Keratinocyte (primary cell): ENCODE data around the gene PXDN. TPM values are rescaled to one million over a fixed set of nuclear protein-coding genes. Genes with fewer than 3 reads are reported as not detected.
"Not testable (repeated sequence)": the region's sequence is repeated elsewhere in the genome, so short reads cannot be mapped to it uniquely, and the experiment has no call there.

Source experiments
- DNase-seq: peaks from one replicate; pipeline ENCODE4 v3.0.0-alpha.2; 2011; ENCODE audit warnings: low read depth, missing footprints, low spot score
- FAIRE-seq: peaks from 2 replicates; lab custom pipeline; 2011; peaks lifted over from hg19 to GRCh38; lab: Jason Lieb, UNC
- H2AFZ ChIP-seq: 2 replicates; pipeline ENCODE4 v1.6.0; 2012; ENCODE audit warnings: low read length, control low read depth, inconsistent platforms; ENCODE audit not compliant: control insufficient read depth
- H3K27ac ChIP-seq: 2 replicates; pipeline ENCODE4 v1.5.1; 2011; ENCODE audit warnings: low read length; ENCODE audit not compliant: control insufficient read depth, insufficient read depth
- H3K27me3 ChIP-seq: 3 replicates; pipeline ENCODE4 v1.6.0; 2011; ENCODE audit warnings: low read length; ENCODE audit not compliant: control insufficient read depth, insufficient read depth; ENCODE audit errors: extremely low read depth
- H3K36me3 ChIP-seq, 2 experiments: 2 replicates in 1 of 2; 3 replicates in 1 of 2; pipeline ENCODE4 v1.5.1; 2011; ENCODE audit warnings: low read length in 2 of 2, mild to moderate bottlenecking in 1 of 2; ENCODE audit not compliant: control insufficient read depth in 2 of 2, insufficient read depth in 2 of 2; ENCODE audit errors: extremely low read depth in 1 of 2
- H3K4me1 ChIP-seq: 3 replicates; pipeline ENCODE4 v1.5.1; 2011; ENCODE audit warnings: low read length; ENCODE audit not compliant: control insufficient read depth, insufficient read depth; ENCODE audit errors: extremely low read depth
- H3K4me2 ChIP-seq: 3 replicates; pipeline ENCODE4 v1.6.0; 2011; ENCODE audit warnings: low read depth, low read length; ENCODE audit not compliant: control insufficient read depth, insufficient read depth; ENCODE audit errors: extremely low read depth
- H3K4me3 ChIP-seq, 3 experiments: fragments of 200-600 bp in 1 of 3; sonication (generic) in 1 of 3; 2 replicates in 2 of 3; 3 replicates in 1 of 3; pipeline ENCODE4 v1.5.1; 2011 to 2016; ENCODE audit warnings: low read length in 3 of 3, mild to moderate bottlenecking in 3 of 3, control low read depth in 2 of 3, inconsistent platforms in 1 of 3, low read depth in 1 of 3, mixed read lengths in 1 of 3, mixed run types in 1 of 3, moderate library complexity in 1 of 3; ENCODE audit not compliant: control insufficient read depth in 2 of 3, insufficient read depth in 2 of 3; ENCODE audit errors: extremely low read depth in 1 of 3
- H3K79me2 ChIP-seq: 2 replicates; pipeline ENCODE4 v1.6.0; 2012; ENCODE audit warnings: low read length; ENCODE audit not compliant: control insufficient read depth, insufficient read depth
- H3K9ac ChIP-seq: 3 replicates; pipeline ENCODE4 v1.6.0; 2011; ENCODE audit warnings: low read length; ENCODE audit not compliant: control insufficient read depth, insufficient read depth; ENCODE audit errors: extremely low read depth
- H3K9me1 ChIP-seq: 3 replicates; pipeline ENCODE4 v1.6.0; 2011; ENCODE audit warnings: low read length; ENCODE audit not compliant: control insufficient read depth, insufficient read depth; ENCODE audit errors: extremely low read depth
- H3K9me3 ChIP-seq: 2 replicates; pipeline ENCODE4 v1.5.1; 2012; ENCODE audit warnings: low read depth, low read length; ENCODE audit not compliant: control insufficient read depth
- H4K20me1 ChIP-seq: 3 replicates; pipeline ENCODE4 v1.6.0; 2011; ENCODE audit warnings: low read length; ENCODE audit not compliant: control insufficient read depth, insufficient read depth; ENCODE audit errors: extremely low read depth
- EZH2 ChIP-seq: IDR thresholded peaks from one replicate; pipeline ENCODE4 v1.6.1; 2012; ENCODE audit warnings: inconsistent platforms, mild to moderate bottlenecking, low read length, moderate library complexity
- dilution Hi-C: fragments of 300-500 bp; cut with MboI; formaldehyde crosslinking; loops from one replicate; pipeline ENCODE4 v1.7.0; 2020; ENCODE audit warnings: low sequenced_read_pairs; ENCODE audit not compliant: extremely low pct_ligation_motif_present
- polyA plus RNA-seq, 5 experiments: library from polyadenylated mRNA; depleted of rRNA in 3 of 5; stranded (reverse) in 3 of 5; stranded (forward) in 1 of 5; unstranded in 1 of 5; fragments of >200 nt; gene quantifications; 1 replicate in 1 of 5; 2 replicates in 3 of 5; 3 replicates in 1 of 5; pipeline versions ENCODE4 v1.2.1 to v1.2.3, GENCODE V29; 2011 to 2012; ENCODE audit warnings: missing spikeins in 2 of 5, low read depth in 1 of 5, low replicate concordance in 1 of 5
- TF ChIP-seq, protein P1 (sequence below), 3 experiments: IDR thresholded peaks in 1 of 3; conservative IDR thresholded peaks in 1 of 3; optimal IDR thresholded peaks in 1 of 3; 2 replicates in 2 of 3; 3 replicates in 1 of 3; pipeline versions ENCODE3 to v1.5.1; 2011; ENCODE audit warnings: low read length in 3 of 3, mild to moderate bottlenecking in 3 of 3, moderate library complexity in 2 of 3, control low read depth in 1 of 3, inconsistent platforms in 1 of 3; ENCODE audit not compliant: insufficient read depth in 2 of 3; ENCODE audit errors: extremely low read depth in 1 of 3

The PXDN gene
- polyA plus RNA-seq, 1 donor (not counting 4 experiments of a cell fraction or from before 2014, with no cell fraction given), result 36.7 TPM

DNA sequence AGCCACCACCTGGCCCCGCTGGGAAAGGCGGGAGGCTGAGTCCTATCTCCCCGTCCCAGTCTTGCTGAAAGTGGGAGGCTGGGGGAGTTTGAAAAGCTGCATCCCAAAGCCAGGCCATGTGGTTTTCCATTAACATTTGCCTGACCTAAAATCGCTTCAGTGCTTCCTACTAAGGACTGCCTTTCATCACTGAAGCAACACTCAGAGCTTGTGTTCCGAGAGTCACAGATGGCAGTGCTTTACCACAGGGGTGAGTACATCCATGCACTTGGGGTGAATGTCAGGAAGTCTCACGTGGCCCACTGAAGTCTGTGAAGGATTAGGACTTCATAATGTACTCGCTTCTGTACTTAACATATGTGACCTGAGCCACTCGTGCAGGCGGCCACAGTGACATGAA is 43.3 kb downstream of the PXDN start:
- no peak for FAIRE-seq
- dilution Hi-C loops, result no loop called here
- Histone ChIP-seq H2AFZ (no peak overlapping the region), H3K79me2 (peaks cover 42% of the 10 kb centered on the region), H3K4me1 (peaks cover 29% of the 10 kb centered on the region), H3K4me3 (no peak overlapping the region), H3K27me3 (no peaks in the 10 kb centered on the region), H3K9me1 (peaks cover 2% of the 10 kb centered on the region), H3K9ac (no peak overlapping the region), H3K36me3 (peaks cover 0 to 2% of the 10 kb centered on the region in 2 experiments), H3K4me2 (no peak overlapping the region), H3K9me3 (no peaks in the 10 kb centered on the region), H3K27ac (no peak overlapping the region), H4K20me1 (peaks cover 2% of the 10 kb centered on the region)
- DNase-seq, result no peak
- TF ChIP-seq EZH2, result no peak
- TF ChIP-seq, protein P1, sequence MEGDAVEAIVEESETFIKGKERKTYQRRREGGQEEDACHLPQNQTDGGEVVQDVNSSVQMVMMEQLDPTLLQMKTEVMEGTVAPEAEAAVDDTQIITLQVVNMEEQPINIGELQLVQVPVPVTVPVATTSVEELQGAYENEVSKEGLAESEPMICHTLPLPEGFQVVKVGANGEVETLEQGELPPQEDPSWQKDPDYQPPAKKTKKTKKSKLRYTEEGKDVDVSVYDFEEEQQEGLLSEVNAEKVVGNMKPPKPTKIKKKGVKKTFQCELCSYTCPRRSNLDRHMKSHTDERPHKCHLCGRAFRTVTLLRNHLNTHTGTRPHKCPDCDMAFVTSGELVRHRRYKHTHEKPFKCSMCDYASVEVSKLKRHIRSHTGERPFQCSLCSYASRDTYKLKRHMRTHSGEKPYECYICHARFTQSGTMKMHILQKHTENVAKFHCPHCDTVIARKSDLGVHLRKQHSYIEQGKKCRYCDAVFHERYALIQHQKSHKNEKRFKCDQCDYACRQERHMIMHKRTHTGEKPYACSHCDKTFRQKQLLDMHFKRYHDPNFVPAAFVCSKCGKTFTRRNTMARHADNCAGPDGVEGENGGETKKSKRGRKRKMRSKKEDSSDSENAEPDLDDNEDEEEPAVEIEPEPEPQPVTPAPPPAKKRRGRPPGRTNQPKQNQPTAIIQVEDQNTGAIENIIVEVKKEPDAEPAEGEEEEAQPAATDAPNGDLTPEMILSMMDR (optimal IDR thresholded peaks at IDR 0.05 in 1 of 3, IDR thresholded peaks at IDR 0.05 in 1 of 3, conservative IDR thresholded peaks at IDR 0.05 in 1 of 3; ENCODE audit: extremely low read depth in 1 of 3, insufficient read depth in 2 of 3, low read length in 3 of 3), result no peak

DNA sequence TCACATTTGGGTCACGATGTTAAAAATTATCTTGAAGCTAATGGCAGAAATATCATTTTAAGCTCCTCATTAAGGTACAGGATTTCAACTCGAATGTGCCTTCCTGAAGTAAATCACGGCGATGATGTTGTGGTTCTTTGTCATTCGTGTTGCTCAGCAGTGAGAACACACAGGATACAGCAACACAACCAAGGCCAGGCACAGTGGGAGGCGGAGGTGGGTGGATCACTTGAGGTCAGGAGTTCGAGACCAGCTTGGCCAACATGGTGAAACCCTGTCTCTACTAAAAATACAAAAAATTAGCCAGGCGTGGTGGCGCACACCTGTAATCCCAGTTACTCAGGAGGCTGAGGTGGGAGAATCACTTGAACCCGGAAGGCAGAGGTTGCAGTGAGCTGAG is 43.9 kb downstream of the PXDN start:
- Histone ChIP-seq H3K4me1 (peaks cover 25% of the 10 kb centered on the region), H3K79me2 (peaks cover 36% of the 10 kb centered on the region)
- H3K9me1 ChIP-seq, dilution Hi-C loops, H2AFZ ChIP-seq, H3K27ac ChIP-seq, H3K4me2 ChIP-seq, FAIRE-seq, H4K20me1 ChIP-seq, H3K4me3 ChIP-seq, DNase-seq, H3K27me3 ChIP-seq, H3K36me3 ChIP-seq, H3K9ac ChIP-seq, H3K9me3 ChIP-seq: not testable (repeated sequence)
